Subcutaneous adipose tissue (tissue), 4 donors: ENCODE measurements around the gene ZNF407. TPM values are rescaled to one million over a fixed set of nuclear protein-coding genes. Genes with fewer than 3 reads are reported as not detected.

Experiments used
- CTCF ChIP-seq: fragments of 450-650 bp; IDR thresholded peaks from one replicate; pipeline ENCODE4 v1.5.1; 2016; ENCODE audit warnings: low read depth, mild to moderate bottlenecking, control low read depth, antibody characterized with exemption, moderate library complexity
- total RNA-seq, 4 donors: library from RNA; depleted of rRNA; stranded (reverse); fragments of >200 nt; gene quantifications; one replicate each; pipeline ENCODE4 v1.1.0, GENCODE V29; 2016

Gene ZNF407
- total RNA-seq, 4 donors from 2014 or later: 16.0 to 24.3 (median 19.6) TPM

- TF ChIP-seq CTCF: no peak
Measured at GRCh38 chr18:74562131-74562730, 35.4 kb upstream of the ZNF407 start.

GRCh38 chr18:74562775-74563174 lies 34.9 kb upstream of the ZNF407 start:
- TF ChIP-seq CTCF: no peak

- TF ChIP-seq CTCF: no peak
Measured at GRCh38 chr18:74563999-74564398, 33.7 kb upstream of the ZNF407 start.

GRCh38 chr18:74567822-74568221 lies 29.8 kb upstream of the ZNF407 start:
- TF ChIP-seq CTCF: no peak

- no peak for TF ChIP-seq CTCF
Measured at GRCh38 chr18:74569401-74569800, 28.3 kb upstream of the ZNF407 start.

GRCh38 chr18:74570266-74570665 lies 27.4 kb upstream of the ZNF407 start:
- TF ChIP-seq CTCF: no peak

GRCh38 chr18:74571895-74572680 lies 25.6 kb upstream of the ZNF407 start:
- no peak for TF ChIP-seq CTCF
